NCI-H2029 treated with DMSO at 0.1 percent for 48 hours (cell line): ENCODE results near the gene HOXA11.

Experiments used
- DNase-seq: peaks from one replicate; lab custom pipeline; 2025; lab: John Stamatoyannopoulos, UW

The HOXA11 gene

DNA sequence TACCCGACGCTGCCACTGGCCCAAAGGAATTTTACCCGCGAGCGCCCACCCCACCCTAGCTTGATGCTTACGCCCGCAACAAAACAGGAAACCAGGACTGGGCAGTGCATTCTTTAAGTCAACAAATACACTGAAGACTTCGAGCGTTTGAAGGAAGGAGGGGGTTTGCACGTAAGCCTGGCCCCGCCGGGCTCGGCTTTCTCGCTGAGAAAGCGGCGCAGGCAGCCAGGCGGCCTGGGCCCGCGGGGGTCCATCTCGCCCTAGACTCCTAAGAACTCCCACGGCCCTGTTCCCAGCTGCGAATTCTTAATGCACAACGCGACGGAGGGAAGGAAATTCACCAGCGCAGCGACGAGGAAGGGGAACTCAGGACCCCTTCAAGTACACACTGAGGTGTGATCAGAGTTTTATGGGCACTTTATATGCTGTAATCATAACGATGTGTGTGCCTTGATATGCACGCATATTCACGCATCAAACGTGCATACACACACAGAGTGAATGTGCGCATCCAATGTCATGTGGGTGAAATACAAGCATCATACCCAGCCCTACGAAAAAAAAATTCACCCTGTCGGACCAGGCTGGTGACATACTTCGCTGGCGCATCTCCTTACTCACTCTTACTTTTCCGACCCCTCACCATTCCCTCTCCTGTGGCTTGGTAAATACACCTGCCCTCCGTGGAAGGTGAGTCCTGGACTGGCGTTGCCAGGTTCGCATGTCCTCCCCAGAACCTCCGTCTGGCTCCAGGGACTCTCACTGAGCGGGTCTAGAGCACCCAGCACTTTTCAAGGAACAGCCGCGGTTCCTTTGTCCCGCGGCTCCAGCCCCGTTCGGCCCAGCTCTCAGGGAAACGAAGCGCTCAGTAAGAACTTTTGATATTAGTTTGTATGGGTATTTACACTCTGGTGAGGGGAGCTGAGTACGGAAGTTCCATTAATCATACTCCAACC is 20.6 kb upstream of the HOXA11 start:
- DNase-seq, result no peak

DNA sequence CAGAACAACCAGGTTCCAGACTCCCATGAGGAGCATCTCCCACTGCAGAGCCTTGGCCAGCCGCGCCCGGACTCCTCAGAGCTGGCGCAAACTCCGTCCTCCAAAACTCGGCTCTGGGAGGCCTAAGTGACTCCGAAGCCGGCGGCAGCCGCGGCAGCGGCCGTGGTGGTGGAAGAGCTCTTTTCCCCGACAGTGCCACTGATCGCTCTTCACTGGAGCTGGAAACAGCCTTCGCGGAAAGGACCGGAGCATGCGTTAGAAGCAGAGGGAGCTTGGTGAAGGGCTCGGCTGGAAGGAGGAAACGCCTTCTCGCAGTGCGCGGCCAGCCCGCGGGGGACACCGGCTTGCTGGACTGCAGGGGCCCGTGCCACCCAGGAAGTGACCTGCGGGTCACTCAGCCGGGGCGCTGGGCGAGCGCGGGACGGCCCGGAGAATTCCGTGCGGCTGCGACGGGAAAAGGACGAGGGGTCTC is 19.9 kb upstream of the HOXA11 start:
- no peak for DNase-seq

DNA sequence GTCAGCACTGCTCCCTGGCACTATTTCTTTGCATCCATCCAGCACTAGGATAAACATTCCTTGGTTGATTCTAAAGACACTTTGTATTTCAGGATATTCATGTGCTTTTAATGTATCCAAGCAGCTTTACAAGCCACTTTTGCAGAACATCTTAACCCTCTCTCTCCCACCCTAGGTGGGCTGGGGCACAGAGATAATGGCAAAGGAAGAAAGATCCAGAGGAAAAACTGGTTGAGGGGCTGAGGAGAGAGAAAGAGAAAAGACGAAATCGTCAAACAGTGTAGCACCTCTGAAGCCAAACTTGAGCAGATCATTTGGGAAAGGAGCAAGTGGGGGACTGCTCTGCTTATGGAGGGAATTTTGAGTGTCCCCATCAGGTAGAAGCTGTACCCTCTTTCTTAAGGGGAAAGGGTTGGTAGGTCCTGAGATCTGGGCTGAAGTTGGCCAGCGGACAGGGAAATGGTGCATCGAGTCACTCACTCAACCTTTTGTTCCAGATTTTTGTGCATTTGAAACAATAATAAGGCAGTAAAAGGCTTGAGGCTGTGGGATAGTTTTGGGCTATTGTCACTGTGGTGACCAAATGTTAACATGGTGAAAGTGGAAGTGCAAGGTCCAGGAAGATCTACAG is 19.0 kb upstream of the HOXA11 start:
- DNase-seq, result no peak

DNA sequence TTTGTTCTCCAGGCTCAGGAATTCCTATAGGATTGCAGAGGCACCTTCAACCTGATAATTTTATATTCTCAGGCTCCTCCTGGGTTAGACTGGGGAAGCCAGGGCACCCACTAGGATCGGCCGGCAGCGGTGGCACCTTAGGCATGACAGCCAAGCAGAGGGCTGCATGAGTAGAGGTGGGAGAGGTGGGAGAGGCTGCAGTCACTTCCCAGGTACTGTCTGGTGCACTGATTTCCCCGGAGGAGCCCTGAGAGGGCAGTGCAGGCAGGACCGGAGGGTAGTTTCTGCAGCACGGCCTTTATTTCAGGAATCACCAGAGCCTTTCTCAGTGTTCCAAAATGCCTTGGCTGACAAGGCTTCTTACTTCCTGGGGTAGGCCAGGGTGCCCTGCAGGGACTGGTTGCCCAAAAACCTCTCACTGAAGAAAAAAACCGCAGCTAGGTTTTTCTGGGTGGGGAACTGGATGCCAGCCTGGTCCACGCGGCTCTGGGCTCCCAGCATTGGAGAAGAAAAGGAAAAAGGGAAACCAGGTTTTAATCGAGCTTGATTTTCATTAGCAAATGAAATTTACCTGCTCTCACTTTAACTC is 18.4 kb upstream of the HOXA11 start:
- no peak for DNase-seq

DNA sequence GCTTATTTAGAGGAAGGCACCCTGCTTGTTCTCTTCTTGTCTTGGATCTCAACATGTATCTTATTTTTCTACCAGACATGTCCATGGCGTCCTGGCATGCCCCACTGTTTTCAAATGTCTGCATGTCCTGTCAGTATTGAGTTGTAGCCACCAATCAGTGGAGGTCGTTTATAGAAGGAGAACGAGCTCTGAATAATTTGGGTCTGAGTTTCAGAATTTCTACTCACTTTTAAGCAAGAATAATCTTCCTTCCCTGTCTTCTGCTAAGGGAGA is 17.8 kb upstream of the HOXA11 start:
- DNase-seq, result no peak

DNA sequence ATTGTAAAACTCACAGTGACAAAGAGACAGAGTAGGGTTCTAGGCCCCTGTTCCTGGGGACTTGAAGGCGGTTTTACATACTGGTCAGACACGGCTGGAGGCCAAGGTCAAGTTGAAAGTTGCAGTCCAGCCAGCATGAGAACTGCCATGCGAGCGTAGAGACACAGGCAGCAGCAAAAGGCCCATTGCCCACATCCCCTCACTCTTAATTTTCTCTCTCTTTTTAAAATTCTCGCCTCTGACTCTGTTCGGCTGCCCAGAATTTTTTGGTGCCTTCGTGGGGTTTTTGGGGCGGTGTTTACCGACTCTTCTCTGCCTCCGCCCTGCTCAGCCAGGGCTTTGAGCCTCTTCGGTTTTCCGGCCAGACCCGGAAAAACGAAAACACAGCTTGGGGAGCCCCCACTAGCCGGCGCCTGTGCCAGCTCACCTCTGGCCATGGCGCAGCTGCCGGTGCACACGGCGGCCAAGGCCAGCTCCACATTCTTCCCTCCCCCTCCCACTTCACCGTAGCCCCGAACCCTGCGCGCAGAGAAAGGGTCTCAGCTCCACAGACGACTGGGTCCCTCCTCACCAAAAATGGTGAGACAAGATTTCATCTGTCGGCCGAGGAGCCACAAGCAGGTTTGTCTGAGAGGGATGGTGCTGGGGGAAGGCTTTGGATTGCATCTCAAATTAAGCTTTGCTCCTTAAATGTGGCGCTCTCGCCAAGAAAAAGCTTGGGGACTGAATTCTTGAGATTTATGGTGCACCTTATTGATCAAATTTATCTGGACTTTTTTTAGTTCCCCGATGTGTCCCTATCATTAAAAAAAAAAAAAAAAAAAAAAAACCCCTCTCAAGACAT is 17.2 kb upstream of the HOXA11 start:
- DNase-seq, result no peak

DNA sequence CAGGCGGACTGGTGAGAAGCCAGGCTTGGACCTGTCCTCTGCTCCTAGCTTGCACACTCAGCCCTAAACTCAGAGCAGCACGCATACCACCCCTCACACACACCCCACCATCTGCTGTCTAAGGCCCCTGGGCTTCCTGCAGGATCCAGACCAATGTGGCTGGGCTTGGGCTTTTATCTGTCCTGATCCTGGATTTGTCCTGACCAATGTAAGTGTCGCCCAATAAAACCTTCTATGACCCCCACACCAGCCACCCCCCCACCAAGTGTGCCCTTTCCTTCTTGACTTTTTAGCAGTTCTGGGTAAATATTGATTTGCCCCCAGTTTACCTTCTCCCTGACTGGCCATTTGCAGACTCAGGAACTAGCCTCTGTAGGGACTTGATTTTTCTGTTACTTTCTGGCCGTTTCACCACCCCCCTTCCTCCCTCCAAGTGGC is 16.6 kb upstream of the HOXA11 start:
- DNase-seq, result no peak

DNA sequence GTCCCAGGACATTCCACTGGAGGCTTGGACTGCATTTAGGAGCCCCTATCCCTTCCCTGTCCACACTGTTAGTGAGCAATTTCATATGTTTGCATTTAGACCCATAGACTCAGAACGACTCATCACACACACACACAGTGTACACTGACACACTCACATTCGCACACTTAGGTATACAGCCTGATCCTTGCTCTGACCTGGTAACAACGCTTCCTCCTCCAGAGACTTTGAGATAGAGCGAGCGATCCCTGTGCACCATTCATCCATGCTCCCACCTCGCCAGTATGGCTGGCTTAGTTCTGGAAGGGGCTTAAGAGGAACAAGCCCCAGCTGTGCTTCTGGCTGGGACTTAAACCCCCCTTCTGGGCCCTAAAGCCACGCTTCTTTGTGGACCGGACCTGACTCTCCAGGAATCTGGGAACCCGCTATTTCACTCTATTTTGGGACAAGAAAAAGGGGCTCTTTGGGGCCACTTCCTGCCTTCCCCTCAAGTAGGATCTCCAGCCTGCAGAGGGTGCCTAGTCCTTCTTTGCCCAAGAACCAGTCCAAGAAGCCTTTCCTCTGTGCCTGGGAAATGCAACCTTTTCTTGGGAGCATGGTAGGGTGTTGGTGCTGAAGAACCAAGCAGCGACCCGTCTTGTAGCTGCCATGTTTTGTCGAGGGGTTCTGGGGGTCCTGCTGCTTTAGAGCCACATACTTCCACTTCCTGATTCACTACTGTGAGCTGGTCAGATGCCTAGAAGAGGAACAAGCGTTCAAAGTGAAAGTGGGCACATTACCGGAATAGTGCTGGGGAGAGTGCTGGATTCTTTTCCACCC is 15.9 kb upstream of the HOXA11 start:
- DNase-seq, result no peak

DNA sequence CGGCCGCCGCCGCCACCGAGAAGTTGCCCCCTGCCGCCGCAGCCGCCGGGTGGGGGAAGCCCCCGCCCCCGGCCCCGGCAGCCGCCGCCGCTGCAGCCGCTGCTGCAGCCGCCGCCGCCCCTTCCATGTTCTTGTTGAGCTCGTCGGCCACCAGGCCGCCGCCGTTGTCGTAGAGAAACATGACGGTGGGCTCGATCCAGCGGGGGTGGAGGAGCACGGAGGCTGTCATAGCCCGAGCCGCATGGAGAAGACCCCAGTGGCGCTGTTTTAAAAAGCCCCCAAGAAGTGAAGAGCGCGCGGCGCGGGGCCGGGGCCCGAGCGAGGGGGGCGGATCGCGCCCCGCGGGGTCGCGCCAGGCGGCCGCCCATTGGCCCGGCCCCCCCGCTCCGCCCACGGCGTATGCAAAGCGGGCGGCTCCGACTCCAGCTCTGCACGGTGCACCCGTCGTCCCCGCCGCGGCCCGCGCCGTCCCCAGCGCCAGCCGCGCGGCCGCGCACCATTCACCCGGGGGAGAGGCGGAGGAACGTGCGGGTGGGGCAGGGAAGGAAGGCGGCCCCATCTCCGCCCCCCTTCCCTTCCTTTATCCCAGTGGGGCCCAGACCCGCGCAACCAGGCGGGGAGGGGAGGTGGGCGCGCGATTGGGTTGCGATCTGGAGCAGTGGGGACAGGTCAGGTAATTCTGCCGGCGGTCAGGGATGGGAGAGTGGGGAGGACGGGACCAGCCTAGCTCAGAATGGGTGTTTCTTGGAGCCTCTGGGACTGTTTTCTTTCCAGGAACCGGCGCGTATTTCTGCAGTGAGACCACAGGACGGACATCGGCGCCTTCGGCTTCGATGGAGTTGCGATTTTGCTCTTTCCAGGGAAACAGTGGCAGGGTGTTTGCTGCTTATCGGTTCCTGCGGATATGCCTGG is 15.1 kb upstream of the HOXA11 start, which contains the start of gene HOXA13:
Gene HOXA13, minus strand, starts transcription at position 243 of the 912 bp plus-strand sequence. Its CDS starts 14 bp downstream, at position 229.
- DNase-seq, result no peak

DNA sequence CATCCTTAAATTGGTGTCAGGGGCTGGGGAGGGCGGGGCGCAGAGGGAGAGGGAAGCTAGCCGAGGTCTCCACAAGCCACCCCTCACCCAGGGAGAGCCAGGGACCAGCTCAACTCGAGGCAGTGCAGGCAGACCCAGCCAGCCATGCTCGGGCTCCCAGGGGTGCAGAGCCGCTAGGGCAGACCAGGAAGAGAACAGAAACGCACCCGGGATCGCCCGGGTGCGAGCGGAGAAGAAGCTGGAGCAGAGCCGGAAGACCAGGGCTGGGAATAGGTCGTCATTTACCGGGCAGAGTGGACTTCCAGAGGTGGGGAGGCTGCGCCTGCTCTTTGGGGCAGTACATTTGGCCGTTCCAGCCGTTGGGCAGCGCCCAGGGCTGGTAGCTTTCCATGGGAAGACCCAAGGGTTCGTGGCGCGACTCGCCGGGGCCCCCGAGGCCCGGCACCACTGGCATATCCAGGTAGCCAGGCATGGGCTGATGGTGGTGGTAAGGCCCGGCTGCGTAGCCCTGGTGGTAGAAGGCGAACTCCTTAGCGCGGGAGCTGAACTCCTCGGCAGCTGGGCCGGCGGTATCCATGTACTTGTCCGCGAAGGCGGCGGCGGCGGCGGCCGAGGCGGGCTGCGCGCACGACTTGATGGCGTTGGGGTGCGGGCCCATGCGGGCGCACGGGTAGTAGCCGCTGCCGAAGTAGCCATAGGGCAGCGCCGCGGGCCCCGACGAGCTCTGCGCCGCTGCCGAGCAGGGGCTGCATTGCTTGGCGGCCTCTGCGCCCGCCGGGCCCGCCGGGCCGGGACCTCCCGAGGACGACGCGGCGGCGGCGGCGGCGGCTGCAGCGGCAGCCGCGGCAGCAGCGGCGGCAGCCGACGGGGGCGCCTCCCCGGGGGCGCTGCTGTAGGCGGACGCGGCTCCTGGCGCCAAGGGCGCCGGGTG is 14.1 kb upstream of the HOXA11 start:
- DNase-seq, result no peak

DNA sequence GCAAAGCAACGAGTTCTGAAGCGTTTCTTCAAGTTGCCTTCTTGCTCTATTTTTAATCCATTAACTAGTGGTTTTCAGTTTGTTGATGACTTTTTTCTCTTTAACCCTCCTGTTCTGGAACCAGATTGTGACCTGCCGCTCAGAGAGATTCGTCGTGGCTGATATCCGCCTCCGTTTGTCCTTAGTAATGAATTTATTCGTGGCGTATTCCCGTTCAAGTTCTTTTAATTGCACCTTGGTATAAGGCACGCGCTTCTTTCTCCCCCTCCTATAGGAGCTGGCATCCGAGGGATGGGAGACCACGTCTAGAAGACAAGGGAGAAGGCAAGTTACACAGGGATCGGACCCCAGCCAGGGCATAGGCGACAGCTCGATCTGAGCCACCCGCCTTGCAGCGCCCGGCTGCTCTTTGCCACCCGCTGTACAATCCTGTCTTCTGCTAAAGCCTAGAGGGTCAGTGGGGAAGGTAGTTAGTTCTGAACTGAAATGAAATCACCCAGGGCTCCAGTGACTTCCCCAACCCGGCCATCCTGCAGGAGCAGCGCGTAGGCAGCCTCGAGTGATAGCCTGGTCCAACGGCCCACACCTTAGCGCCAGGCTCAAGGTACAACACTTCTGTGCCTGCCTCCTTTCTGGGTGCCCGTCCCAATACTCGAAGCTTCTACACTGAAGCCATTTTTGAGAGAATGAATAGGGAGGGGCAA is 13.3 kb upstream of the HOXA11 start:
- no peak for DNase-seq

DNA sequence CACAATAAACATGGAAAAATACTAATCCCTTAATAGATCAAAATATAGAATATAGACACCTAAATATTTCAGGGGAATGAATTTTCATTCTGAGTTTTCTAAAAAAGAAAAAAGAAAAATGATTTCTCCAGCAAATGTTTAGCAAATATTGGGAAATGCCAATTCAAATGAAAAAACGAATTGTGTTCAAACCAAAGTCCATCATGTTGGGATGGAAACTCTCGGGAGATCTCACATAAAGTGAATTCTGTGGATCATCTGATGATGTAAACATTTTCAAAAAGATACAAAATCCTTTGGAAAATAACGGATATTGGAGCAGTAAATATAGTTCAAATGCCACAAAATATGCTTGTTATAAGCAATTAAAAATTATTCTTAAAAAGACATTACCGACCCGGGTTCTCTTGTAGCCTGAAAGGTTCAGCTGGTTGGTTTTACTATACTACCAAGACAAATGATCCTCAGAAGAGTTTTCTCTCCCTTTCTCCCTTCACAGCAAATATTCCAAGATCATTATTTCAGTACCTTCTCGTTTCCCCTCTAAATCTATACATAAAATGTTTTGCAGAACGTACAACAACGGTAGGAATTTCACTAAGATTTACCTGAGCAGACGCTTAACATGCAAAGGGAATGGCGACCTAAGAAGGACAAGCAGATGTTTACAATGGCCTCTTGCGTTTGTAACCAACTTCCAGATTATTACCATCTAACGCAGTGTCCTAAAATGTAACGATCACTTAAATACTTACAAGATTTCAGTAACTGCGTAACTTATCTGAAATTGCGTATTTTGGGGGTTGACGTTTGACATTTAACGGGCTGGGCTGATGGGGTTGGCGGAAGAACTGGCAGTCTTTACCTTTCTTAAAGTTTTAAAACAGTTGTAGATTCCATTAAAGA is 12.4 kb upstream of the HOXA11 start:
- no peak for DNase-seq

DNA sequence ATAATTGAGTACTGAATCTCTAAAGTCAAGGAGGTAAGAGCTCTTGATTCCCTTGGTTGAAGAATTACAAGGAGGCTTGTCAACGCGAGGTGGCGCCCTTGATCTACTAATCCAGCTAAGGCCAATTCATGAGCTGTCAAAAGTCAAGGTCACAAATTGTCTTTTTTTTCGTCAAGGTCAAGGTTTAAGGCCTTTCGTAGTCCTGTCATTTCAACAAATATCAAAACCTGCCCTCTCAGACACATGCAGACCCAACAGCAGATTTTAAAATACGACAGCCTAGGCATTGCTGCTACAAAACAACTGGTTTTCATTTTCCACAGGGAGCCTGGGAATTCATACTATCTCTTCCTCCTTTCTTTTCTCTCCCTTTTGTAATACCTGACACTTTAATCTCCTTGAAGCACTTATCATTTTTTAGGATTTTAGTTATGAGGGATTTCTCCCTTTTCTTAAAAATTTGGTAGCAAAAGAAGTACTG is 11.3 kb upstream of the HOXA11 start:
- DNase-seq, result peak; percentile 50

DNA sequence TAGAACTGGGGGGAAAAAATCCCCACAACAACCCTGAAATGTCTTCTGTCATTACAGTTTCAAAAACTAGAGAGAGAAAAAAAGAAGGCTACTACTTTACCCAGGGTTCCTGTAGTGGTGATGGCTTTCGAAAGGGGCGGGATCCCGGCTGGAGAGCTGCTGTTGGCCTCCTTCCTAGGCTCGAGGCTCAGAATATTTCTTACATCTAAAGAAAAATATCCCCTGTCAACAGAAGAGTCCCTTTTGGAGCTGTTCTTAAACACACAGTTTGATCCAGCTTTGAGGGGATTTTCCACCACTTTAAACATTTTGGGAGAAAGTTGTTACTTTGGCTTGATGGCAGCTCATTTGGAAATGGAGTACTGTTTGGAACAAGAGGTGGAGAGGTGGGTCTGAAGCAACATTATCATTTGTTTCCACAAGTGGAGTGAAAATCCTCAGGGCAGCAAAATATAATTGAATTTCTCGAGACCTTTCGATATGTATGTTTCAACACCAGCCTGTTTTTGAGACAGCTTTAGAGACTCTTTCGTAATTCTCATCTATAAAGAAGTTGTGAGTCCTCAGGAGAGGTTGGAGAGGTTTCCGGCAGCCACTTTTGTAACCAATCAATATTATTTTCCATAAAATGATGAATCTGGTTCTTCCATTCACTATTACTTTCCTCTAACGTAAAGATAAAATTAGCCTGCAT is 9.8 kb upstream of the HOXA11 start:
- no peak for DNase-seq

DNA sequence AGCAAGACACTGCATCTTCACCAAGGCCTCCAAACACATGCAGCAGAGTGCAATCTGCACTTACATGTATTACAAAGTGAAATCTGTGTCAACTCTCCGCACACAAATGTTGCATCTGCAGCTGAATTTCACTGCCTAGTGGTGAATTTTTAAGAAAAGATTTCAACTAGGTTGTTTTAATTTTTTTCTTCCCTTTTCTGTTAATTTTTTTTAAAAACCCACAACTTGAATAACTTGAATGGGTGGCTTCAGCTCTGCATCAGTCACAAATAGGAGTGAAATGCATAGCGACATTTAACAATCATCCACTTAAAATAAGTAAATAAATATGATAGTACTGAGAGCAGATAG is 8.9 kb upstream of the HOXA11 start:
- no peak for DNase-seq

DNA sequence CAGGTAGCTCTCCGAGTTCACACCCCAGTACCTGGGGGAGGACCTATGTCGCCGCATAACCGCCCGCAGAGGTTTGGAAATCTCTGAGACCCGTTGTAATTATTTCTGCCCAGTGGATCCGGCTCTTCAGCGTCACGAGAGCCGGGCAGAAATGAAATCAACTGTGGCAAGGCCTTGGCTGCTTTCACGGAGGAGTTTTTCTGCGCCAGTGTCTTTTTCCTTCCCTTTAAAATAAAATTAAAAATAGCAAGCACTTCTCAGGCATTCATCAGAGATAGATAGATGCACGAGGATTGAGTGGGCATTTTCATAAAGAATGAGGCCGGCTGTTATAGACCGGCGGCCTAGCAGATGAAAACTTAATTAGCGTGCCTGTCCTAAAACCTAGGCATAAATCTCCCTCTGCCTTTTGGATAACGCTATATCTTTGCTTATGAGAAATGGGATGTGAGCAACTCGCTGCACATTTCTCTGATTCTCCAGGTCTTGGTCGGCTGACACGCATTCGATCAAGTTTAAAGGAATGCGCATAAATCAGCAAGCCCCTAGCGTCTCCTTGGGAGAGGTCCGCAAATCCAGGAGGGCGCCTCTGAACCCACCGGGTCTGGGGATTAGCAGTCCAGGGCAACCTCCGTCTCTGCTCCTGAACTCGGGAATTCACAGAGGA is 8.4 kb upstream of the HOXA11 start:
- DNase-seq, result no peak
